ENCODE results near the gene FEM1B. TPM values are rescaled to one million over a fixed set of nuclear protein-coding genes. Genes with fewer than 3 reads are reported as not detected.

FEM1B gene
- total RNA-seq, 1 experiment from 2014 or later = 22.1 TPM

GRCh38 chr15:68292157-68292781 is 14.7 kb downstream of the FEM1B start:
- intact Hi-C loops (cut with micrococcal nuclease) = no loop called here
- Histone ChIP-seq H3K9me3 (ENCODE audit: low read length) (no peaks in the 10 kb centered on the region), H3K27ac (ENCODE audit: low read length) (no peak overlapping the region), H3K4me2 (ENCODE audit: low read length) (no peak overlapping the region), H3K9ac (ENCODE audit: low read length) (no peak overlapping the region), H3K79me2 (ENCODE audit: low read length) (peaks cover 68% of the 10 kb centered on the region), H3K27me3 (ENCODE audit: low read length) (no peaks in the 10 kb centered on the region), H2AFZ (ENCODE audit: low read length) (no peak overlapping the region), H3F3A (ENCODE audit: low read length, unreplicated experiment) (no peaks in the 10 kb centered on the region), H4K20me1 (ENCODE audit: low read length) (peaks cover 7% of the 10 kb centered on the region), H3K4me3 (ENCODE audit: low read length) (no peak overlapping the region), H3K4me1 (ENCODE audit: insufficient read depth, low read length) (no peaks in the 10 kb centered on the region), H3K9me2 (replicated peaks; ENCODE audit: low read length) (no peaks in the 10 kb centered on the region), H3K36me3 (ENCODE audit: low read depth, low read length) (peaks cover 22% of the 10 kb centered on the region; the same call in 1 of the 2 replicates)
- POLR2A ChIA-PET (ENCODE audit: unreplicated experiment) = no interaction called here
- no peak for TF ChIP-seq EZH2 (IDR thresholded peaks at IDR 0.05; ENCODE audit: low read length, unreplicated experiment)
- no peak for TF ChIP-seq CTCF (conservative IDR thresholded peaks at IDR 0.05; ENCODE audit: low read depth, low read length)
- TF ChIP-seq EZH2phosphoT487 (IDR thresholded peaks at IDR 0.05; ENCODE audit: borderline replicate concordance, low read length) = no peak
- DNase-seq (no peak), ATAC-seq (no peak)
- no TSS peak for BruUV-seq (replicated peaks)
- CTCF ChIA-PET = interaction anchor here (1.0 kb wide), 1 partner anchor 14 kb away, joined by 3 read pairs; no protein-coding TSS in a partner anchor

- Histone ChIP-seq H3K9me3 (ENCODE audit: low read length) (no peaks in the 10 kb centered on the region), H3K27ac (ENCODE audit: low read length) (no peak overlapping the region), H3K9me2 (replicated peaks; ENCODE audit: low read length) (no peaks in the 10 kb centered on the region), H2AFZ (ENCODE audit: low read length) (no peak overlapping the region), H3K4me1 (ENCODE audit: insufficient read depth, low read length) (no peaks in the 10 kb centered on the region), H3K79me2 (ENCODE audit: low read length) (peaks cover 61% of the 10 kb centered on the region), H3K36me3 (ENCODE audit: low read depth, low read length) (peaks cover 26% of the 10 kb centered on the region; the same call in 1 of the 2 replicates), H3K4me2 (ENCODE audit: low read length) (no peak overlapping the region), H3K4me3 (ENCODE audit: low read length) (no peak overlapping the region), H3K9ac (ENCODE audit: low read length) (no peak overlapping the region), H3F3A (ENCODE audit: low read length, unreplicated experiment) (no peaks in the 10 kb centered on the region), H4K20me1 (ENCODE audit: low read length) (peaks cover 7% of the 10 kb centered on the region), H3K27me3 (ENCODE audit: low read length) (no peaks in the 10 kb centered on the region)
- no TSS peak for BruUV-seq (replicated peaks)
- ChIA-PET CTCF (no interaction called here), POLR2A (ENCODE audit: unreplicated experiment) (no interaction called here)
- DNase-seq (no peak), ATAC-seq (no peak)
- intact Hi-C loops (cut with micrococcal nuclease) = no loop called here
- TF ChIP-seq EZH2 (IDR thresholded peaks at IDR 0.05; ENCODE audit: low read length, unreplicated experiment) = no peak
- no peak for TF ChIP-seq CTCF (conservative IDR thresholded peaks at IDR 0.05; ENCODE audit: low read depth, low read length)
- TF ChIP-seq EZH2phosphoT487 (IDR thresholded peaks at IDR 0.05; ENCODE audit: borderline replicate concordance, low read length) = no peak
Observed at GRCh38 chr15:68292967-68293366, 15.4 kb downstream of the FEM1B start.

All from PC-3 (cell line).